Effector memory CD4-positive, alpha-beta T cell (primary cell): Measurements from ENCODE around the gene SH3BGR.

Source experiments
- DNase-seq, 3 donors: peaks; one replicate each; pipeline ENCODE4 v3.0.0-alpha.2; 2020
- H3K27ac ChIP-seq: 2 replicates; pipeline ENCODE4 v1.7.0; 2013; ENCODE audit warnings: mild to moderate bottlenecking, low read length, moderate library complexity; ENCODE audit not compliant: insufficient read depth, poor library complexity, severe bottlenecking
- H3K27me3 ChIP-seq: replicated peaks from 2 replicates; pipeline ENCODE4 v1.7.0; 2013; ENCODE audit warnings: mild to moderate bottlenecking, low read length; ENCODE audit not compliant: insufficient read depth, control insufficient read depth, poor library complexity, severe bottlenecking
- H3K36me3 ChIP-seq: 2 replicates; pipeline ENCODE4 v1.7.0; 2013; ENCODE audit warnings: mild to moderate bottlenecking, low read length, moderate library complexity; ENCODE audit not compliant: control insufficient read depth, insufficient read depth
- H3K4me1 ChIP-seq: 2 replicates; pipeline ENCODE4 v1.7.0; 2013; ENCODE audit warnings: low read length, mild to moderate bottlenecking; ENCODE audit not compliant: control insufficient read depth, insufficient read depth, poor library complexity, severe bottlenecking
- H3K4me3 ChIP-seq: 2 replicates; pipeline ENCODE4 v1.7.0; 2013; ENCODE audit warnings: low read length, low read depth, mild to moderate bottlenecking; ENCODE audit not compliant: insufficient read depth, poor library complexity, severe bottlenecking
- H3K9me3 ChIP-seq: 2 replicates; pipeline ENCODE4 v1.7.0; 2013; ENCODE audit warnings: mild to moderate bottlenecking, low read length, moderate library complexity; ENCODE audit not compliant: control insufficient read depth

Gene SH3BGR

GRCh38 chr21:39525601-39526000, 73.8 kb downstream of the SH3BGR start:
- Histone ChIP-seq H3K4me3 (no peak overlapping the region), H3K36me3 (no peaks in the 10 kb centered on the region), H3K4me1 (no peaks in the 10 kb centered on the region), H3K27ac (no peak overlapping the region), H3K9me3 (no peaks in the 10 kb centered on the region), H3K27me3 (no peaks in the 10 kb centered on the region)
- no peak for DNase-seq

- DNase-seq, result no peak
- Histone ChIP-seq H3K27ac (no peak overlapping the region), H3K4me3 (no peak overlapping the region), H3K4me1 (no peaks in the 10 kb centered on the region), H3K36me3 (no peaks in the 10 kb centered on the region), H3K9me3 (no peaks in the 10 kb centered on the region), H3K27me3 (no peaks in the 10 kb centered on the region)
Measured at GRCh38 chr21:39527067-39527595, 75.4 kb downstream of the SH3BGR start.

GRCh38 chr21:39527664-39528381, 76.1 kb downstream of the SH3BGR start:
- Histone ChIP-seq H3K27ac (no peak overlapping the region), H3K4me3 (no peak overlapping the region), H3K4me1 (no peaks in the 10 kb centered on the region), H3K9me3 (no peaks in the 10 kb centered on the region), H3K27me3 (no peaks in the 10 kb centered on the region), H3K36me3 (no peaks in the 10 kb centered on the region)
- DNase-seq, result no peak

- H3K36me3 ChIP-seq, result no peaks in the 10 kb centered on the region
- DNase-seq, result no peak
- H3K27ac ChIP-seq, result no peak overlapping the region
Measured at GRCh38 chr21:39529026-39529425, 77.3 kb downstream of the SH3BGR start.

GRCh38 chr21:39531064-39531463, 79.3 kb downstream of the SH3BGR start:
- DNase-seq, result no peak
- no peak overlapping the region for H3K27ac ChIP-seq

More at GRCh38 chr21:39529026-39529425, 77.3 kb downstream of the SH3BGR start:
- H3K27me3 ChIP-seq, result no peaks in the 10 kb centered on the region
- no peaks in the 10 kb centered on the region for H3K9me3 ChIP-seq
- no peaks in the 10 kb centered on the region for H3K4me1 ChIP-seq
- no peak overlapping the region for H3K4me3 ChIP-seq

GRCh38 chr21:39531840-39532239, 80.1 kb downstream of the SH3BGR start:
- H3K4me3 ChIP-seq, result no peak overlapping the region
- H3K36me3 ChIP-seq, result no peaks in the 10 kb centered on the region
- no peaks in the 10 kb centered on the region for H3K27me3 ChIP-seq
- H3K9me3 ChIP-seq, result no peaks in the 10 kb centered on the region
- H3K4me1 ChIP-seq, result no peaks in the 10 kb centered on the region
- DNase-seq, result no peak
- no peak overlapping the region for H3K27ac ChIP-seq

More at GRCh38 chr21:39531064-39531463, 79.3 kb downstream of the SH3BGR start:
- Histone ChIP-seq H3K9me3 (no peaks in the 10 kb centered on the region), H3K27me3 (no peaks in the 10 kb centered on the region), H3K4me3 (no peak overlapping the region), H3K36me3 (no peaks in the 10 kb centered on the region), H3K4me1 (no peaks in the 10 kb centered on the region)

- no peaks in the 10 kb centered on the region for H3K4me1 ChIP-seq
- H3K9me3 ChIP-seq, result no peaks in the 10 kb centered on the region
- DNase-seq, result no peak
- no peaks in the 10 kb centered on the region for H3K27me3 ChIP-seq
- H3K27ac ChIP-seq, result no peak overlapping the region
- H3K4me3 ChIP-seq, result no peak overlapping the region
- no peaks in the 10 kb centered on the region for H3K36me3 ChIP-seq
Measured at GRCh38 chr21:39533545-39534380, 82.0 kb downstream of the SH3BGR start.

GRCh38 chr21:39535646-39536437, 84.1 kb downstream of the SH3BGR start:
- Histone ChIP-seq H3K36me3 (no peaks in the 10 kb centered on the region), H3K9me3 (no peaks in the 10 kb centered on the region), H3K4me3 (no peak overlapping the region), H3K27ac (no peak overlapping the region), H3K27me3 (no peaks in the 10 kb centered on the region), H3K4me1 (no peaks in the 10 kb centered on the region)
- DNase-seq, result no peak

- H3K4me3 ChIP-seq, result no peak overlapping the region
- H3K36me3 ChIP-seq, result no peaks in the 10 kb centered on the region
- H3K27me3 ChIP-seq, result no peaks in the 10 kb centered on the region
- no peak overlapping the region for H3K27ac ChIP-seq
- no peak for DNase-seq
- H3K9me3 ChIP-seq, result no peaks in the 10 kb centered on the region
- no peaks in the 10 kb centered on the region for H3K4me1 ChIP-seq
Measured at GRCh38 chr21:39536835-39537234, 85.1 kb downstream of the SH3BGR start.
